Measurements from ENCODE around the gene MTA2.
"Not testable (repeated sequence)": the region's sequence is repeated elsewhere in the genome, so short reads cannot be mapped to it uniquely, and the experiment has no call there.

MTA2 gene

DNA sequence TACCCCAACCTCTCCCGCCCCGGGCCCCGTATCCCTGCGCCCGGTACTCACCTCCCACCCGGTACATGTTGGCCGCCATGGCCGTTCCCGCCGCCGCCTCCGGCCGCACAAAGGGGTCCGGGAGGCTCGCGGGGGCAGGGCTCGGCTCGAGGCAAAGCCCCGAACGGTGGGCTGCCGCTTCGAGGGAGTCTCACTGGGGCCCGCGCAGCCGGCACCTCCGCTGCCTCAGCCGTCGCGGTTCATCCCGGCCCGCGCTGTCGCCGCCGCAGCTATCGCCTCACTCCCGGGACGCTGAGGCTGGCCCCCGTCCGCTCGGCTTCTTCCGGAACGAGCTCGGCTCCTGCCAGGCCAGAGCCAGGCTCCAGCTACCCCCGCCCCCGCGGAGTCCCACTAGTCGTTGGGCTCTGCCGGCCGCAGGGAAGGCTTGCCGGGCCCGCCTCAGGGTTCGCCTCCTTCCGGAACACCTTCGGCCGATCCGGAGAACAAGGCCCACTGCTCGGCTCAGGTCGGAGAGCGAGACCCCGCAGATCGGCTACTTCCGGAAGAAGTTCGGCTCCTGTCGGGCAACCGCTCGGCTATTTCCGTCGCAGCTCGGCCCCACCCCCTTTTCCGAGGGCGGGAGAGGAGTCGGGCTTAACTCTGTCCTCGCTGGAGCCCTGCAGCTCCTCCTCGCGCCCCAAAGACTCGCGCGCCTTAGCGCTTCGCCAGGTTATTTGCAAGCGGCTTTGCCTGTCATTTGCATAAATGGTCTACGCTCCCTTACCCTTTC, at the start of gene MTA2:
MTA2 (minus strand) TSS at position 494 of the 769 bp plus-strand sequence; CDS start at position 79, 415 bp downstream.
- Histone ChIP-seq H3K4me3 (ENCODE audit: low read depth, low read length) (peak within 1 kb of the TSS; percentile 86), H3K4me1 (ENCODE audit: control insufficient read depth, insufficient read depth, low read length) (peaks cover 11% of the 10 kb centered on the region), H3K27me3 (ENCODE audit: control insufficient read depth, insufficient read depth, low read length) (peaks cover 17% of the 10 kb centered on the region), H3K9ac (ENCODE audit: low read depth, low read length) (peak within 1 kb of the TSS; percentile 87), H3K36me3 (ENCODE audit: control insufficient read depth, insufficient read depth, low read length) (peaks cover 22% of the 10 kb centered on the region), H3K9me3 (ENCODE audit: control insufficient read depth, insufficient read depth, low read length) (no peaks in the 10 kb centered on the region)

GRCh38 chr11:62650283-62650682, 48.6 kb upstream of the MTA2 start:
- not testable (repeated sequence) for H3K4me3 ChIP-seq (ENCODE audit: low read depth, low read length); H3K9ac ChIP-seq (ENCODE audit: low read depth, low read length); H3K27me3 ChIP-seq (ENCODE audit: control insufficient read depth, insufficient read depth, low read length); H3K9me3 ChIP-seq (ENCODE audit: control insufficient read depth, insufficient read depth, low read length); H3K4me1 ChIP-seq (ENCODE audit: control insufficient read depth, insufficient read depth, low read length)
- peaks cover 22% of the 10 kb centered on the region for H3K36me3 ChIP-seq (ENCODE audit: control insufficient read depth, insufficient read depth, low read length)

DNA sequence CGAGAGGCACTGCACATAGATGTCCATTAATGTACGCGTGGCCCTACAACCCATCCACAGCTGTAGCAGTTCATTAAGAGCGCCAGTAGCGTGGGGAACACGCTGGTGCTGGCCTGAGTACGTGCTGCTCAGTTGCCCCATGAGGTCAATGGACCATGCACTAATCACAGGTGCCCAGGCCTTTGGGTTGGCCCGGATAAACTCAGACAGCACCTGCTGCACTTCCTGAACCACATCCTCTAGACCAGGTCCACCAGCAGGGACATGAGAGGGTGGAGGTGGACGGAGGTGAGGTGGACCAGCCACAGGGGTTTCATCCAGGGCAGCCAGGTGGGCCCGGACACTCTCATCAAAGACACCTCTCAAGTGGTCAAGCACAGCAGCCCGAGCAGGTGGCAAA, 47.8 kb upstream of the MTA2 start:
- H3K27me3 ChIP-seq (ENCODE audit: control insufficient read depth, insufficient read depth, low read length) = no peaks in the 10 kb centered on the region
- H3K4me1 ChIP-seq (ENCODE audit: control insufficient read depth, insufficient read depth, low read length) = no peaks in the 10 kb centered on the region
- no peaks in the 10 kb centered on the region for H3K9me3 ChIP-seq (ENCODE audit: control insufficient read depth, insufficient read depth, low read length)
- H3K9ac ChIP-seq (ENCODE audit: low read depth, low read length) = no peak overlapping the region
- peaks cover 26% of the 10 kb centered on the region for H3K36me3 ChIP-seq (ENCODE audit: control insufficient read depth, insufficient read depth, low read length)
- no peak overlapping the region for H3K4me3 ChIP-seq (ENCODE audit: low read depth, low read length)

DNA sequence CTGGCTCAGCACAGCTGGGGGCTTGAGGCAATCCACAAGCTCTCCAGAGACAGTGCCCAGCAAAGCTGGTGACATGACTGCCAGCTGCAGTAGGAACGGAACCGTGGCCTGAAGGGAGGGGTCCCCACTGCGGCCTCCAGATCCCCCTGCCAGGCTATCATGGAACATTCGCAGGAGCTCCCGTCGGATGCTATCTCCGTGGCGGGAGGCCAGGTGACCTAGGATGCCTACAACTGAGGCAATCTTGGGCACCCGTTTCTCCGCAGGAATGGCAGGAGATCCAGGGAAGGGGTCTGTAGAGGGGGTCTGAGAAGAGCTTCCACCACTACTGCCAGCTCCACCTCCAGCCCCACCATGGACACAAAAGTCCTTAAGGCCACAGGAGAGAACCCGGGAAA, 47.3 kb upstream of the MTA2 start:
- no peaks in the 10 kb centered on the region for H3K9me3 ChIP-seq (ENCODE audit: control insufficient read depth, insufficient read depth, low read length)
- no peak overlapping the region for H3K4me3 ChIP-seq (ENCODE audit: low read depth, low read length)
- H3K36me3 ChIP-seq (ENCODE audit: control insufficient read depth, insufficient read depth, low read length) = peaks cover 29% of the 10 kb centered on the region

DNA sequence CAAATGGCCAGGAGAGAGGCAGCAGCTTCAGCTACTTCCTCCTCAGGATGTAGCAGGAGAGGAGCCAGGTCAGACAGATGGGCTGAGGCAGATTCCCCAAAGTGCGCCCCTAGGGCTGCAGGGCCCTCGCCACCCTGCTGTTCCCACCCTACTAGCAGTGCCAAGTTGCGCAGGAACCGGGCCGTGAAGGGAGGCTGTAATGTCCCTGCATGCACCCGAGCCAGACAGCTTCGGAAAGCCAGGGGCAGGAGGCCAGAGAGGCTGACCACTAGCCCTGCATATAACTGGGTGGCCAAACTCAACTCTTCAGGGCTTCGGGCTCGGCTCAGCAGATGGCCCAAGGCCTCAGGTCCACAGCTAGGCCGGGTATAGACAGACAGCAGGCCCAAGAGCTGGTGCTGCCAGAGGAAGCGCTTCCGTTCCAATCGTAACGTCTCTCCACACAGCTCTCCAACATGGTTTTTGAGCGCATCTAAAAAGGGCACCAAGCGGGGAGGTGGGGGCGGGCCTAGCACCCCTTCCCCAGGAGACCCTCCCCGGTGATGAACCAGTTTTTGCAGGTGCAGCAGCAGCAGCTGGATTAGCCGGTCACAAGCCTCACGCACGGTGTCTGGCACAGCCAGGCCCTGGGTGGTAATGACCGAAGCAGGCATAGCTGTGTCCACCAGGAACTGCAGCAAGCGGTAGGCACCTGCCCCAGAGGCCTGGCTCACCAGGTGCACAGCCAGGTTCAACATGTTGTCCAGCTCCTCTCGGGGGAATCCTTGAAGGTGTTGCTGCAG, 46.7 kb upstream of the MTA2 start:
- no peaks in the 10 kb centered on the region for H3K9me3 ChIP-seq (ENCODE audit: control insufficient read depth, insufficient read depth, low read length)
- H3K36me3 ChIP-seq (ENCODE audit: control insufficient read depth, insufficient read depth, low read length) = peaks cover 29% of the 10 kb centered on the region
- H3K4me3 ChIP-seq (ENCODE audit: low read depth, low read length) = no peak overlapping the region
- H3K4me1 ChIP-seq (ENCODE audit: control insufficient read depth, insufficient read depth, low read length) = no peaks in the 10 kb centered on the region
- no peaks in the 10 kb centered on the region for H3K27me3 ChIP-seq (ENCODE audit: control insufficient read depth, insufficient read depth, low read length)
- no peak overlapping the region for H3K9ac ChIP-seq (ENCODE audit: low read depth, low read length)

More for the DNA sequence above, 47.3 kb upstream of the MTA2 start:
- no peaks in the 10 kb centered on the region for H3K4me1 ChIP-seq (ENCODE audit: control insufficient read depth, insufficient read depth, low read length)
- no peak overlapping the region for H3K9ac ChIP-seq (ENCODE audit: low read depth, low read length)
- no peaks in the 10 kb centered on the region for H3K27me3 ChIP-seq (ENCODE audit: control insufficient read depth, insufficient read depth, low read length)

DNA sequence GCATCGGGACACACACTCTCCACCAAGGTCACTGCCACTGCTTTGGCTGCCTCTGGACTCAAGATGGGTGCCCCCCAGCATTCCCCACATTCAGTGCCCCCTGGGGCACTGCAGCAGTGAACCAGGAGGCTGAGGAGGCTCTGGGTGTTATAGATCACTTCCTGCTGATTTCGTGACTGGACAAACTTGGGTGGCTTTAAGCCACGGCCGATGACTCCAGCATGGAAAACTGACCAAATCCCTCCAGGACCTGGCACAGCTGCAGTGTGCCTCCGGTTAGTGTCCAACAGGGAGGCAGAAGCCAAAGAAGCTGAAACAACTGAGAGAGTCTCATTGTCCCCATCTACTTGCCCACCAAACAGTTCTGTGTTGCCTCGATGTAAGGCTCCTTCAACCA, 45.9 kb upstream of the MTA2 start:
- Histone ChIP-seq H3K9me3 (ENCODE audit: control insufficient read depth, insufficient read depth, low read length) (no peaks in the 10 kb centered on the region), H3K4me1 (ENCODE audit: control insufficient read depth, insufficient read depth, low read length) (no peaks in the 10 kb centered on the region), H3K27me3 (ENCODE audit: control insufficient read depth, insufficient read depth, low read length) (no peaks in the 10 kb centered on the region), H3K9ac (ENCODE audit: low read depth, low read length) (no peak overlapping the region), H3K4me3 (ENCODE audit: low read depth, low read length) (no peak overlapping the region), H3K36me3 (ENCODE audit: control insufficient read depth, insufficient read depth, low read length) (peaks cover 32% of the 10 kb centered on the region)

DNA sequence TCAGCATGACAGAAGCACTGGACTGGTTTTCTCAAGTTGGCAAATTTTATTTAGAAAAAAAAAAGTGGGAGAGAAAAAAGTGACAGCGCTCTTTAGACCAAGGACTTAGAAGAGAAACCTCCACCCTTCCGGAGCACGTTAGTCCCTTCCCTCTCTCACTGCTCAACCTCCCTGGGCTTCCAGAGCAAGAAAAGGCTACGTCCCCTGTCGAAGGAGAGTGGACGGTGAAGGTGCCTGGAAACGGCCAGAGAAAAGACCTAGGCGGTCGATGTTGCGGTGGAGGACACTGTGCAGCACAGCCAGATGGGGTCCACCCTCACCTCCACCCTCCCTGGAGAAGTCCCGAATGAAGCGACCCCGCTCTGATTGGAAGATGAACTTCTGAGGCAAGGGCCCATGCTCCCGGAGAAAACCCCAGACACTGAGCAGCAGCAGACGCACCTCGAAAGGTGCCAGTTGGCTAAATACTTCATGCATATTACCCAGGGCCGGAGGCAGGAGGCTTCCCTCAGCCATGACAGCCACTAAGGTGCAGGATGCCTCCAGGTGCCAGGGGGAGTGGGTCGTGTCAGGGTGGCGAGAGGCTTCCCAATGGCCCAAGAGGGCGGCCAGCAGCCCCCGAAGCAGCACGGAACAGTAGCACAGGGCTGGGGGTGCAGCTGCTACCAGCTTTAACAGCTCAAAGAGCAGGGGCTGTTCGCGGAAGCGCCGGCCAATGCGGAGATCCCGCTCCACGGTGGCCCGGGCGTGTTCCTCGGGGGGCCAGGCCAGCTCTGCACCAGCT, 45.4 kb upstream of the MTA2 start:
- peaks cover 32% of the 10 kb centered on the region for H3K36me3 ChIP-seq (ENCODE audit: control insufficient read depth, insufficient read depth, low read length)
- no peaks in the 10 kb centered on the region for H3K9me3 ChIP-seq (ENCODE audit: control insufficient read depth, insufficient read depth, low read length)
- H3K4me3 ChIP-seq (ENCODE audit: low read depth, low read length) = peak overlapping the region; percentile 22
- no peak overlapping the region for H3K9ac ChIP-seq (ENCODE audit: low read depth, low read length)
- no peaks in the 10 kb centered on the region for H3K27me3 ChIP-seq (ENCODE audit: control insufficient read depth, insufficient read depth, low read length)
- no peaks in the 10 kb centered on the region for H3K4me1 ChIP-seq (ENCODE audit: control insufficient read depth, insufficient read depth, low read length)

GRCh38 chr11:62645946-62646824, 44.5 kb upstream of the MTA2 start, which contains the start of gene GANAB:
GANAB (minus strand) TSS chr11:62646613; CDS start chr11:62646599, 14 bp downstream.
- Histone ChIP-seq H3K27me3 (ENCODE audit: control insufficient read depth, insufficient read depth, low read length) (no peaks in the 10 kb centered on the region), H3K4me1 (ENCODE audit: control insufficient read depth, insufficient read depth, low read length) (no peaks in the 10 kb centered on the region), H3K9ac (ENCODE audit: low read depth, low read length) (peak within 1 kb of the TSS; percentile 98), H3K36me3 (ENCODE audit: control insufficient read depth, insufficient read depth, low read length) (peaks cover 32% of the 10 kb centered on the region), H3K4me3 (ENCODE audit: low read depth, low read length) (peak within 1 kb of the TSS; percentile 95), H3K9me3 (ENCODE audit: control insufficient read depth, insufficient read depth, low read length) (no peaks in the 10 kb centered on the region)

GRCh38 chr11:62645671-62645945, 43.9 kb upstream of the MTA2 start:
- H3K9me3 ChIP-seq (ENCODE audit: control insufficient read depth, insufficient read depth, low read length) = no peaks in the 10 kb centered on the region
- peaks cover 32% of the 10 kb centered on the region for H3K36me3 ChIP-seq (ENCODE audit: control insufficient read depth, insufficient read depth, low read length)
- H3K9ac ChIP-seq (ENCODE audit: low read depth, low read length) = peak overlapping the region; percentile 98
- H3K27me3 ChIP-seq (ENCODE audit: control insufficient read depth, insufficient read depth, low read length) = no peaks in the 10 kb centered on the region
- H3K4me3 ChIP-seq (ENCODE audit: low read depth, low read length) = peak overlapping the region; percentile 95
- H3K4me1 ChIP-seq (ENCODE audit: control insufficient read depth, insufficient read depth, low read length) = no peaks in the 10 kb centered on the region

- H3K9me3 ChIP-seq (ENCODE audit: control insufficient read depth, insufficient read depth, low read length) = no peaks in the 10 kb centered on the region
- no peaks in the 10 kb centered on the region for H3K27me3 ChIP-seq (ENCODE audit: control insufficient read depth, insufficient read depth, low read length)
- no peak overlapping the region for H3K4me3 ChIP-seq (ENCODE audit: low read depth, low read length)
- no peaks in the 10 kb centered on the region for H3K4me1 ChIP-seq (ENCODE audit: control insufficient read depth, insufficient read depth, low read length)
- peaks cover 27% of the 10 kb centered on the region for H3K36me3 ChIP-seq (ENCODE audit: control insufficient read depth, insufficient read depth, low read length)
- H3K9ac ChIP-seq (ENCODE audit: low read depth, low read length) = no peak overlapping the region
These were observed 42.6 kb upstream of the MTA2 start for GRCh38 chr11:62644220-62644619.

GRCh38 chr11:62632492-62632891, 30.8 kb upstream of the MTA2 start:
- H3K27me3 ChIP-seq (ENCODE audit: control insufficient read depth, insufficient read depth, low read length) = no peaks in the 10 kb centered on the region
- H3K36me3 ChIP-seq (ENCODE audit: control insufficient read depth, insufficient read depth, low read length) = peaks cover 74% of the 10 kb centered on the region
- no peaks in the 10 kb centered on the region for H3K4me1 ChIP-seq (ENCODE audit: control insufficient read depth, insufficient read depth, low read length)
- H3K9me3 ChIP-seq (ENCODE audit: control insufficient read depth, insufficient read depth, low read length) = no peaks in the 10 kb centered on the region
- H3K9ac ChIP-seq (ENCODE audit: low read depth, low read length) = no peak overlapping the region
- no peak overlapping the region for H3K4me3 ChIP-seq (ENCODE audit: low read depth, low read length)
